HEK293 (cell line): ENCODE results near the gene C9orf153.

ENCODE experiments used
- CTCF ChIA-PET: fragments of 350-600 bp; formaldehyde crosslinking; extraction: SDS; loops from one replicate; lab custom pipeline; 2021; ENCODE audit warnings: antibody characterized with exemption; lab: Yijun Ruan, JAX
- POLR2A ChIA-PET: fragments of 300-600 bp; formaldehyde crosslinking; extraction: SDS; loops from one replicate; lab custom pipeline; 2020; ENCODE audit warnings: antibody characterized with exemption, inconsistent platforms; lab: Yijun Ruan, JAX
- H3K27ac ChIP-seq: fragments of 200-500 bp; sonication (Bioruptor generic); 2 replicates; pipeline ENCODE4 v1.5.1; 2014; ENCODE audit warnings: low read depth, low read length, control low read depth, inconsistent platforms; ENCODE audit errors: extremely low read depth
- H3K36me3 ChIP-seq, 2 experiments: fragments of 200-500 bp in 1 of 2; sonication (Bioruptor generic) in 1 of 2; 1 replicate in 1 of 2; 2 replicates in 1 of 2; pipeline ENCODE4 v1.5.1; 2014 to 2017; ENCODE audit warnings: inconsistent platforms in 2 of 2, low read length in 2 of 2; ENCODE audit not compliant: control insufficient read depth in 2 of 2, insufficient read depth in 1 of 2
- H3K4me1 ChIP-seq: fragments of 200-500 bp; sonication (Bioruptor generic); 2 replicates; pipeline ENCODE4 v1.5.1; 2014; ENCODE audit warnings: mild to moderate bottlenecking, low read length, inconsistent platforms; ENCODE audit not compliant: control insufficient read depth, insufficient read depth
- H3K4me3 ChIP-seq: 2 replicates; pipeline ENCODE4 v1.5.1; 2011; ENCODE audit warnings: low read depth, mild to moderate bottlenecking, control low read depth, low read length, moderate library complexity
- H3K9me3 ChIP-seq: fragments of 200-500 bp; sonication (Bioruptor generic); 2 replicates; pipeline ENCODE4 v1.5.1; 2014; ENCODE audit warnings: low read depth, low read length, inconsistent platforms; ENCODE audit not compliant: control insufficient read depth, insufficient read depth
- GFI1B ChIP-seq: fragments of 450-650 bp; formaldehyde crosslinking; IDR thresholded peaks from 2 replicates; pipeline ENCODE4 v1.5.1; 2016; ENCODE audit warnings: missing biosample characterization, missing genetic modification characterization
- HIC1 ChIP-seq: fragments of 450-650 bp; formaldehyde crosslinking; IDR thresholded peaks from 2 replicates; pipeline ENCODE4 v1.5.1; 2016; ENCODE audit warnings: missing biosample characterization, missing genetic modification characterization
- MYNN ChIP-seq: fragments of 450-650 bp; formaldehyde crosslinking; IDR thresholded peaks from 2 replicates; pipeline ENCODE4 v1.5.1; 2016; ENCODE audit warnings: missing biosample characterization, missing genetic modification characterization, borderline replicate concordance
- OVOL3 ChIP-seq: fragments of 450-650 bp; formaldehyde crosslinking; IDR thresholded peaks from 2 replicates; pipeline ENCODE4 v1.5.1; 2016; ENCODE audit warnings: missing biosample characterization, missing genetic modification characterization
- PRDM2 ChIP-seq: fragments of 450-650 bp; formaldehyde crosslinking; IDR thresholded peaks from 2 replicates; pipeline ENCODE4 v1.5.1; 2016; ENCODE audit warnings: missing biosample characterization, missing genetic modification characterization, borderline replicate concordance
- TRIM28 ChIP-seq: IDR thresholded peaks from 2 replicates; pipeline ENCODE4 v1.6.1; 2011; ENCODE audit warnings: low read length, control low read depth, borderline replicate concordance
- ZNF121 ChIP-seq: fragments of 450-650 bp; formaldehyde crosslinking; IDR thresholded peaks from 2 replicates; pipeline ENCODE4 v1.5.1; 2016; ENCODE audit warnings: missing biosample characterization, missing genetic modification characterization
- ZNF18 ChIP-seq: fragments of 450-650 bp; formaldehyde crosslinking; IDR thresholded peaks from 2 replicates; pipeline ENCODE4 v1.5.1; 2016; ENCODE audit warnings: missing biosample characterization, missing genetic modification characterization
- ZNF221 ChIP-seq: fragments of 450-650 bp; formaldehyde crosslinking; IDR thresholded peaks from 2 replicates; pipeline ENCODE4 v1.5.1; 2017; ENCODE audit warnings: missing biosample characterization, missing genetic modification characterization, borderline replicate concordance
- ZNF23 ChIP-seq: fragments of 450-650 bp; formaldehyde crosslinking; IDR thresholded peaks from 2 replicates; pipeline ENCODE4 v1.5.1; 2016; ENCODE audit warnings: missing biosample characterization, missing genetic modification characterization, borderline replicate concordance
- ZNF302 ChIP-seq: fragments of 450-650 bp; formaldehyde crosslinking; IDR thresholded peaks from 2 replicates; pipeline ENCODE4 v1.5.1; 2016; ENCODE audit warnings: missing biosample characterization, missing genetic modification characterization, low read depth
- ZNF366 ChIP-seq: fragments of 450-650 bp; formaldehyde crosslinking; conservative IDR thresholded peaks from 2 replicates; pipeline ENCODE4 v1.5.1; 2016; ENCODE audit warnings: missing biosample characterization, missing genetic modification characterization
- ZNF423 ChIP-seq: fragments of 450-650 bp; formaldehyde crosslinking; IDR thresholded peaks from 2 replicates; pipeline ENCODE4 v1.5.1; 2016; ENCODE audit warnings: missing biosample characterization, missing genetic modification characterization
- ZNF529 ChIP-seq: fragments of 450-650 bp; formaldehyde crosslinking; IDR thresholded peaks from 2 replicates; pipeline ENCODE4 v1.5.1; 2017; ENCODE audit warnings: missing genetic modification characterization, missing biosample characterization; ENCODE audit not compliant: insufficient replicate concordance
- ZNF548 ChIP-seq: fragments of 450-650 bp; formaldehyde crosslinking; IDR thresholded peaks from 2 replicates; pipeline ENCODE4 v1.5.1; 2016; ENCODE audit warnings: missing biosample characterization, missing genetic modification characterization
- ZNF624 ChIP-seq: fragments of 450-650 bp; formaldehyde crosslinking; IDR thresholded peaks from 2 replicates; pipeline ENCODE4 v1.5.1; 2017; ENCODE audit warnings: missing biosample characterization, missing genetic modification characterization
- ZNF768 ChIP-seq: fragments of 450-650 bp; formaldehyde crosslinking; IDR thresholded peaks from 2 replicates; pipeline ENCODE4 v1.5.1; 2018; ENCODE audit warnings: missing biosample characterization, mild to moderate bottlenecking, missing genetic modification characterization
- ZNF792 ChIP-seq: fragments of 450-650 bp; formaldehyde crosslinking; IDR thresholded peaks from 2 replicates; pipeline ENCODE4 v1.5.1; 2016; ENCODE audit warnings: missing biosample characterization, missing genetic modification characterization
- TF ChIP-seq, protein P1 (sequence below): fragments of 450-650 bp; formaldehyde crosslinking; IDR thresholded peaks from 2 replicates; pipeline ENCODE4 v1.5.1; 2016; ENCODE audit warnings: missing biosample characterization, missing genetic modification characterization
- TF ChIP-seq, protein P2 (sequence below): fragments of 450-650 bp; formaldehyde crosslinking; IDR thresholded peaks from 2 replicates; pipeline ENCODE4 v1.5.1; 2016; ENCODE audit warnings: missing biosample characterization, missing genetic modification characterization

The C9orf153 gene

DNA sequence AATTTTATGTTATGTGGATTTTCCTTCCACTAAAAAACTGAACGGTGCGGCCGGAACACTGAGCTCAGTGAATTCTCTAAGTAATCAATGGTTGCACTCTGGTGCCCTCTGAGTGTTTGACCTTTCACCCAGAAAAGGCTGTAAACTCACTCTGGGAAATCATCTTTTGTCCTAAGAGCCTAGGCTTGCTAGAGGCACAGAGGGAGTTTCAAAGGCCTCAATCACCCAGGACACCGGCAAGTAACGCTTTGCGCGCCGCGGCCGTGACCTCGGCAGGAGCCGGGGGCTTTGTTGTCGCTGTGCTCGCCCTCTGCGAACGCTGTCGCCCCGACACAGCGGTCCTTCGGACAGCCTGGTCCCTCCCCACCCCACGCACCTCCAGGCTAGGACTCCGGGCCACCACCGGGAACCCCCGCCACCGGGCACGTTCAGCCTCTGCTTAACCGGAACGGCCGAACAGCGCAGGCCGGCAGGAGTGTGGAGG, 22.2 kb upstream of the C9orf153 start (continued):
- TF ChIP-seq, protein P1, sequence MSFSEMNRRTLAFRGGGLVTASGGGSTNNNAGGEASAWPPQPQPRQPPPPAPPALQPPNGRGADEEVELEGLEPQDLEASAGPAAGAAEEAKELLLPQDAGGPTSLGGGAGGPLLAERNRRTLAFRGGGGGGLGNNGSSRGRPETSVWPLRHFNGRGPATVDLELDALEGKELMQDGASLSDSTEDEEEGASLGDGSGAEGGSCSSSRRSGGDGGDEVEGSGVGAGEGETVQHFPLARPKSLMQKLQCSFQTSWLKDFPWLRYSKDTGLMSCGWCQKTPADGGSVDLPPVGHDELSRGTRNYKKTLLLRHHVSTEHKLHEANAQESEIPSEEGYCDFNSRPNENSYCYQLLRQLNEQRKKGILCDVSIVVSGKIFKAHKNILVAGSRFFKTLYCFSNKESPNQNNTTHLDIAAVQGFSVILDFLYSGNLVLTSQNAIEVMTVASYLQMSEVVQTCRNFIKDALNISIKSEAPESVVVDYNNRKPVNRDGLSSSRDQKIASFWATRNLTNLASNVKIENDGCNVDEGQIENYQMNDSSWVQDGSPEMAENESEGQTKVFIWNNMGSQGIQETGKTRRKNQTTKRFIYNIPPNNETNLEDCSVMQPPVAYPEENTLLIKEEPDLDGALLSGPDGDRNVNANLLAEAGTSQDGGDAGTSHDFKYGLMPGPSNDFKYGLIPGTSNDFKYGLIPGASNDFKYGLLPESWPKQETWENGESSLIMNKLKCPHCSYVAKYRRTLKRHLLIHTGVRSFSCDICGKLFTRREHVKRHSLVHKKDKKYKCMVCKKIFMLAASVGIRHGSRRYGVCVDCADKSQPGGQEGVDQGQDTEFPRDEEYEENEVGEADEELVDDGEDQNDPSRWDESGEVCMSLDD (tag by site-specific recombination) = 0 out of 2 replicates have a peak, but pooled peaks have one; percentile 84
- TF ChIP-seq ZNF423 (tag by site-specific recombination) = peak; percentile 80
- no peak for TF ChIP-seq GFI1B (tag by site-specific recombination)
- no peak for TF ChIP-seq ZNF768
- TF ChIP-seq ZNF121 = peak; percentile 6; the same call in 1 of the 2 replicates

DNA sequence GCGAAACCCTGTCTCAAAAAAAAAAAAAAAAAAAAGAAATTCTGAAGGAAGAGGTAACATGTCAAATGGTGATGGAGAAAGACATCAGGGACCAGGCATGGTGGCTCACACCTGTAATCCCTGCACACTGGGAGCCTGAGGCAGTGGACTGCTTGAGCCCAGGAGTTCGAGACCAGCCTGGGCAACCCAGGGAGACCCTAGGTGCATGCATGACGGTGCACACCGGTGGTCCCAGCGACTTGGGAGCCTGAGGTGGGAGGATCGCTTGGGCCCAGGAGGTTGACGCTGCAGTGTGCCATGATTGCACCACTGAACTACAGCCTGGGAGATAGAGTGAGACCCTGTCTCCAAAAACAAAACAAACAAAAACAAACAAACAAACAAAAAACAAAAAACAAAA, 21.1 kb upstream of the C9orf153 start:
- TF ChIP-seq OVOL3 (tag by site-specific recombination) (no peak), ZNF529 (tag by site-specific recombination) (no peak), ZNF221 (no peak), ZNF548 (tag by site-specific recombination) (no peak), ZNF366 (tag by site-specific recombination) (no peak), ZNF792 (no peak)
- Histone ChIP-seq H3K27ac (no peak overlapping the region), H3K4me3 (no peak overlapping the region), H3K9me3 (no peaks in the 10 kb centered on the region), H3K36me3 (peaks cover 0 to 13% of the 10 kb centered on the region in 2 experiments; a peak in 2 of 3 replicates), H3K4me1 (no peaks in the 10 kb centered on the region)
- ChIA-PET CTCF (interaction anchor here (0.7 to 0.9 kb wide), 2 partner anchors 78 to 124 kb away, joined by 3 to 4 read pairs; no protein-coding TSS in a partner anchor), POLR2A (no interaction called here)

- ChIA-PET POLR2A (no interaction called here), CTCF (no interaction called here)
- H3K36me3 ChIP-seq = peaks cover 0 to 18% of the 10 kb centered on the region in 2 experiments; a peak in 2 of 3 replicates
- no peak overlapping the region for H3K4me3 ChIP-seq
- H3K27ac ChIP-seq = no peak overlapping the region
- no peaks in the 10 kb centered on the region for H3K9me3 ChIP-seq
- no peaks in the 10 kb centered on the region for H3K4me1 ChIP-seq
- TF ChIP-seq ZNF302 (tag by site-specific recombination) (no peak), ZNF23 (no peak), ZNF18 (tag by site-specific recombination) (no peak), PRDM2 (no peak), ZNF792 (no peak), ZNF624 (tag by site-specific recombination) (no peak), MYNN (no peak), TRIM28 (no peak), HIC1 (tag by site-specific recombination) (no peak)
- TF ChIP-seq, protein P2, sequence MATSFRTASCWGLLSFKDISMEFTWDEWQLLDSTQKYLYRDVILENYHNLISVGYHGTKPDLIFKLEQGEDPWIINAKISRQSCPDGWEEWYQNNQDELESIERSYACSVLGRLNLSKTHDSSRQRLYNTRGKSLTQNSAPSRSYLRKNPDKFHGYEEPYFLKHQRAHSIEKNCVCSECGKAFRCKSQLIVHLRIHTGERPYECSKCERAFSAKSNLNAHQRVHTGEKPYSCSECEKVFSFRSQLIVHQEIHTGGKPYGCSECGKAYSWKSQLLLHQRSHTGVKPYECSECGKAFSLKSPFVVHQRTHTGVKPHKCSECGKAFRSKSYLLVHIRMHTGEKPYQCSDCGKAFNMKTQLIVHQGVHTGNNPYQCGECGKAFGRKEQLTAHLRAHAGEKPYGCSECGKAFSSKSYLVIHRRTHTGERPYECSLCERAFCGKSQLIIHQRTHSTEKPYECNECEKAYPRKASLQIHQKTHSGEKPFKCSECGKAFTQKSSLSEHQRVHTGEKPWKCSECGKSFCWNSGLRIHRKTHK (tag by site-specific recombination) = no peak
Measured at GRCh38 chr9:86279839-86280238, 20.4 kb upstream of the C9orf153 start.
